ENCODE measurements around the gene RAB7A. TPM values are rescaled to one million over a fixed set of nuclear protein-coding genes. Genes with fewer than 3 reads are reported as not detected.

RAB7A gene
- total and polyA plus RNA-seq, 2 of the 4 experiments (the other 2 are of a cell fraction) = 57.0 to 240 TPM

DNA sequence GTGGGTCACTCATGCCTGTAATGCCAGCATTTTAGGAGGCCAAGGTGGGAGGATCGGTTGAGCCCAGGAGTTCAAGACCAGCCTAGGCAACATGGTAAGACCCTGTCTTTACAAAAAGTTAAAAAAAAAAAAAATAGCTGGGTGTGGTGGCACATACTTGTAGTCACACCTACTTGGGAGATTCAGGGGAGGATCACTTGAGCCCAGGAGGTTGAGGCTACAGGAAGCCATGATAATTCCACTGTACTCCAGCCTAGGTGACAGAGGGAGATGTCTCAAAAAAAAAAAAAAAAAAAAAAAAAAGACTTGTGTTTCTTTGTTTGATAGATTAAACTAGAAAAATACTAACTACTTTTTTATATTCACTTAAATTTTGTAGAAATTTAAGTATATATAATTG lies 14.6 kb downstream of the RAB7A start:
- H4K91ac ChIP-seq (ENCODE audit: insufficient read depth, low read depth, low read length) = no peak overlapping the region
- ChIA-PET POLR2A (ENCODE audit: unreplicated experiment) (no interaction called here), CTCF (interaction anchor here (0.7 kb wide), 1 partner anchor 1008 kb away, joined by 5 read pairs; no protein-coding TSS in a partner anchor)
- H3K14ac ChIP-seq (replicated peaks; ENCODE audit: low read depth, low read length) = no peak overlapping the region
- H2AFZ ChIP-seq (replicated peaks; ENCODE audit: low read length, poor library complexity) = no peak overlapping the region
- H4K8ac ChIP-seq (ENCODE audit: low read depth in 2 of 2, low read length in 2 of 2) = no peak overlapping the region
- ATAC-seq (ENCODE audit: low read depth) (no peak), DNase-seq (no peak)
- peaks cover 97% of the 10 kb centered on the region for H4K20me1 ChIP-seq (ENCODE audit: insufficient read depth, low read length)
- H3K36me3 ChIP-seq (ENCODE audit: control insufficient read depth, insufficient read depth, low read length) = peaks cover 17% of the 10 kb centered on the region
- H3K9me3 ChIP-seq (ENCODE audit: control insufficient read depth, insufficient read depth, low read length) = peaks cover 3% of the 10 kb centered on the region
- WGBS, 2 experiments (ENCODE audit: extremely low coverage in 2 of 2, insufficient read length in 1 of 2) = 100% methylated on average over 1 of the region's 1 CpG; no CpG with 5 or more reads in 1 of the 2 experiments
- BruUV-seq (replicated peaks) = no TSS peak
- H3K27ac ChIP-seq (ENCODE audit: insufficient read depth, low read length) = no peak overlapping the region
- no peak overlapping the region for H3K4me2 ChIP-seq (ENCODE audit: low read depth, low read length)
- dilution Hi-C loops (cut with HindIII; ENCODE audit: low sequenced_read_pairs, unreplicated experiment) = no loop called here
- no peak overlapping the region for H3K9ac ChIP-seq (ENCODE audit: low read depth, low read length)
- no peaks in the 10 kb centered on the region for H3K27me3 ChIP-seq (ENCODE audit: control insufficient read depth, insufficient read depth, low read length)
- intact Hi-C loops (cut with micrococcal nuclease) = no loop called here
- no peak overlapping the region for H3K4ac ChIP-seq (ENCODE audit: low read depth, low read length)
- H3K4me3 ChIP-seq (ENCODE audit: insufficient read depth, low read depth, low read length) = no peak overlapping the region
- H3K23ac ChIP-seq (ENCODE audit: low read depth, low read length) = no peak overlapping the region
- TF ChIP-seq, protein P1, sequence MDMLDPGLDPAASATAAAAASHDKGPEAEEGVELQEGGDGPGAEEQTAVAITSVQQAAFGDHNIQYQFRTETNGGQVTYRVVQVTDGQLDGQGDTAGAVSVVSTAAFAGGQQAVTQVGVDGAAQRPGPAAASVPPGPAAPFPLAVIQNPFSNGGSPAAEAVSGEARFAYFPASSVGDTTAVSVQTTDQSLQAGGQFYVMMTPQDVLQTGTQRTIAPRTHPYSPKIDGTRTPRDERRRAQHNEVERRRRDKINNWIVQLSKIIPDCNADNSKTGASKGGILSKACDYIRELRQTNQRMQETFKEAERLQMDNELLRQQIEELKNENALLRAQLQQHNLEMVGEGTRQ (IDR thresholded peaks at IDR 0.05; ENCODE audit: low read depth, low read length) = no peak
- no peak for TF ChIP-seq CEBPB (IDR thresholded peaks at IDR 0.05; ENCODE audit: low read depth, low read length)
- TF ChIP-seq RCOR1 (IDR thresholded peaks at IDR 0.05; ENCODE audit: insufficient replicate concordance, low read length) = no peak
- TF ChIP-seq POLR2A (IDR thresholded peaks at IDR 0.05; ENCODE audit: low read depth, low read length) = no peak
- no peak for TF ChIP-seq SMC3 (IDR thresholded peaks at IDR 0.05; ENCODE audit: low read depth, low read length)
- no peak for TF ChIP-seq NFE2L2 (IDR thresholded peaks at IDR 0.05; ENCODE audit: low read depth, low read length)
- no peak for TF ChIP-seq RAD21 (IDR thresholded peaks at IDR 0.05; ENCODE audit: low read length)
- TF ChIP-seq, protein P2, sequence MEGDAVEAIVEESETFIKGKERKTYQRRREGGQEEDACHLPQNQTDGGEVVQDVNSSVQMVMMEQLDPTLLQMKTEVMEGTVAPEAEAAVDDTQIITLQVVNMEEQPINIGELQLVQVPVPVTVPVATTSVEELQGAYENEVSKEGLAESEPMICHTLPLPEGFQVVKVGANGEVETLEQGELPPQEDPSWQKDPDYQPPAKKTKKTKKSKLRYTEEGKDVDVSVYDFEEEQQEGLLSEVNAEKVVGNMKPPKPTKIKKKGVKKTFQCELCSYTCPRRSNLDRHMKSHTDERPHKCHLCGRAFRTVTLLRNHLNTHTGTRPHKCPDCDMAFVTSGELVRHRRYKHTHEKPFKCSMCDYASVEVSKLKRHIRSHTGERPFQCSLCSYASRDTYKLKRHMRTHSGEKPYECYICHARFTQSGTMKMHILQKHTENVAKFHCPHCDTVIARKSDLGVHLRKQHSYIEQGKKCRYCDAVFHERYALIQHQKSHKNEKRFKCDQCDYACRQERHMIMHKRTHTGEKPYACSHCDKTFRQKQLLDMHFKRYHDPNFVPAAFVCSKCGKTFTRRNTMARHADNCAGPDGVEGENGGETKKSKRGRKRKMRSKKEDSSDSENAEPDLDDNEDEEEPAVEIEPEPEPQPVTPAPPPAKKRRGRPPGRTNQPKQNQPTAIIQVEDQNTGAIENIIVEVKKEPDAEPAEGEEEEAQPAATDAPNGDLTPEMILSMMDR (conservative IDR thresholded peaks at IDR 0.05; ENCODE audit: low read depth, low read length) = no peak
- TF ChIP-seq, protein P3, sequence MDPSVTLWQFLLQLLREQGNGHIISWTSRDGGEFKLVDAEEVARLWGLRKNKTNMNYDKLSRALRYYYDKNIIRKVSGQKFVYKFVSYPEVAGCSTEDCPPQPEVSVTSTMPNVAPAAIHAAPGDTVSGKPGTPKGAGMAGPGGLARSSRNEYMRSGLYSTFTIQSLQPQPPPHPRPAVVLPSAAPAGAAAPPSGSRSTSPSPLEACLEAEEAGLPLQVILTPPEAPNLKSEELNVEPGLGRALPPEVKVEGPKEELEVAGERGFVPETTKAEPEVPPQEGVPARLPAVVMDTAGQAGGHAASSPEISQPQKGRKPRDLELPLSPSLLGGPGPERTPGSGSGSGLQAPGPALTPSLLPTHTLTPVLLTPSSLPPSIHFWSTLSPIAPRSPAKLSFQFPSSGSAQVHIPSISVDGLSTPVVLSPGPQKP (IDR thresholded peaks at IDR 0.05; ENCODE audit: borderline replicate concordance, low read depth, low read length) = no peak
- no peak for TF ChIP-seq MAFK (IDR thresholded peaks at IDR 0.05; ENCODE audit: low read depth, low read length)
- TF ChIP-seq MAZ (IDR thresholded peaks at IDR 0.05; ENCODE audit: borderline replicate concordance, low read depth, low read length) = no peak
- H3K18ac ChIP-seq (ENCODE audit: low read depth, low read length) = no peak overlapping the region
- in situ Hi-C loops (cut with MboI; ENCODE audit: low sequenced_read_pairs) = no loop called here
- H2BK20ac ChIP-seq (ENCODE audit: low read depth, low read length) = no peak overlapping the region
- no peak overlapping the region for H2BK15ac ChIP-seq (ENCODE audit: low read depth, low read length)
- peaks cover 2% of the 10 kb centered on the region; the same call in 1 of the 2 replicates for H3K4me1 ChIP-seq (ENCODE audit: control insufficient read depth, insufficient read depth, low read length)
- H3K56ac ChIP-seq (ENCODE audit: extremely low read depth, insufficient read depth, low read length) = no peak overlapping the region
- H3K79me1 ChIP-seq (ENCODE audit: low read depth in 1 of 2, low read length in 2 of 2) = peaks cover 10 to 67% of the 10 kb centered on the region in 2 experiments
- H3K9me1 ChIP-seq (ENCODE audit: insufficient read depth, low read length) = peaks cover 15% of the 10 kb centered on the region
- H2BK5ac ChIP-seq (ENCODE audit: low read depth, low read length, poor library complexity, severe bottlenecking) = no peak overlapping the region
- no peak overlapping the region for H2BK120ac ChIP-seq (ENCODE audit: low read depth, low read length)
- H4K5ac ChIP-seq (ENCODE audit: low read depth, low read length) = no peak overlapping the region
- no peak overlapping the region for H2AK9ac ChIP-seq (replicated peaks; ENCODE audit: low read depth, low read length, poor library complexity)
- no peak overlapping the region for H2AK5ac ChIP-seq (ENCODE audit: low read depth, low read length)
